Large intestine (tissue), 3 donors: ENCODE measurements around the gene REV3L. TPM values are rescaled to one million over a fixed set of nuclear protein-coding genes. Genes with fewer than 3 reads are reported as not detected.
"Not testable (repeated sequence)": the region's sequence is repeated elsewhere in the genome, so short reads cannot be mapped to it uniquely, and the experiment has no call there.

ENCODE experiments used
- DNase-seq, 2 donors: peaks; one replicate each; pipeline versions ENCODE4 v3.0.0 to v3.0.0-alpha.2; 2013
- H3K27ac ChIP-seq: one replicate; pipeline ENCODE4 v1.5.1; 2013; ENCODE audit warnings: low read length
- H3K27me3 ChIP-seq: 2 replicates; pipeline ENCODE4 v1.6.1; 2013; ENCODE audit warnings: low read length; ENCODE audit not compliant: control insufficient read depth, insufficient read depth
- H3K36me3 ChIP-seq: 2 replicates; pipeline ENCODE4 v1.6.1; 2013; ENCODE audit warnings: low read length; ENCODE audit not compliant: control insufficient read depth, insufficient read depth
- H3K4me1 ChIP-seq: one replicate; pipeline ENCODE4 v1.6.1; 2013; ENCODE audit warnings: low read length; ENCODE audit not compliant: control insufficient read depth, insufficient read depth
- H3K4me3 ChIP-seq: one replicate; pipeline ENCODE4 v1.5.1; 2013; ENCODE audit warnings: low read length
- H3K9me3 ChIP-seq: one replicate; pipeline ENCODE4 v1.6.1; 2013; ENCODE audit warnings: mild to moderate bottlenecking, low read depth, low read length, moderate library complexity; ENCODE audit not compliant: control insufficient read depth
- WGBS: methylation state at CpG from one replicate; pipeline ENCODE4 v1.1.5; 2013; ENCODE audit warnings: low lambda C conversion rate; ENCODE audit not compliant: insufficient coverage; 5-methylcytosine and 5-hydroxymethylcytosine counted together
- polyA plus RNA-seq: library from polyadenylated mRNA; unstranded; fragments of 120-200 nt; gene quantifications from one replicate; pipeline ENCODE4 v1.2.1, GENCODE V29; 2013

The REV3L gene
- polyA plus RNA-seq, 1 donor = 23.2 TPM

DNA sequence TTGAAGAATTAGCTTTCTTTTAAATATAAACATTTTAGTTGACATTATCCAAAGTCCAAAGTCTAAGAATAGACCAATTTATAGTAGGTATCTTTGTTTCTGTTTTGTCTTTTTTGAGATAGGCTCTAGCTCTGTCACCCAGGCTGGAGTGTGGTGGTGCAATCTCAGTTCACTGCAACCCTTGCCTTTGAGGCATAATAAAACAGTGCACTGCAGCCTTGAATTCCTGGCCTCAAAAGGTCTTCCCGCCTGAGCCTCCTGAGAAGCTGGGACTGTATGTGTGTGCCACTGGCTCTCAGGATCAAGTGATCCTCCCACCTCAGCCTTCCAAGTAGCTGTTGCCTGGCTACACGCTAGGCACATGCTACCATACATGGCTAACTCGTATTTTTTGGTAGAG lies 135.4 kb downstream of the REV3L start:
- Histone ChIP-seq H3K4me3 (no peak overlapping the region), H3K27me3 (no peaks in the 10 kb centered on the region), H3K9me3 (no peaks in the 10 kb centered on the region), H3K27ac (peak overlapping the region; percentile 56), H3K4me1 (peaks cover 15% of the 10 kb centered on the region), H3K36me3 (peaks cover 27% of the 10 kb centered on the region)
- DNase-seq = peak; percentile 69 to 84
- no CpG with 5 or more reads among the region's 3 CpGs for WGBS

DNA sequence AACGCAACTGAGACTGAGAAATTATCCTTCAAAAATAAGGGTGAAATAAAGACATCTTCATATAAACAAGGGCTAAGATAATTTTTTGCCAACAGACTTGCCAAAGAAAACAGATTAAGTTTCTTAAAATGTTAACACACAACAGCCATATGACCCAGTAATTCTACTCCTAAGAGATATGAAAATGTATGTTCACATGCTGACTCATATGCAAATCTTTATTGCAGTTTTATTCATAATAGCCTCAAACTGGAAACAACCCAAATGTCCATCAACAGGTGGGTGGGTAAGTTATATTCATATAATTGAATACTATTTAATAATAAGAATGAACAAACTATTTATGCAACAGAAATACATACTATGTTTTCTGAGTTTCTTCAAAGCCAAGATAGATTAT lies 140.1 kb downstream of the REV3L start:
- H3K9me3 ChIP-seq = no peaks in the 10 kb centered on the region
- H3K27ac ChIP-seq = no peak overlapping the region
- no peaks in the 10 kb centered on the region for H3K27me3 ChIP-seq
- no peak overlapping the region for H3K4me3 ChIP-seq
- WGBS = 100% methylated on average over 1 of the region's 1 CpG
- H3K4me1 ChIP-seq = peaks cover 6% of the 10 kb centered on the region
- no peak for DNase-seq
- peaks cover 16% of the 10 kb centered on the region for H3K36me3 ChIP-seq

- H3K36me3 ChIP-seq = peaks cover 14% of the 10 kb centered on the region
- H3K4me3 ChIP-seq = no peak overlapping the region
- WGBS = 86% methylated on average over 1 of the region's 1 CpG
- no peaks in the 10 kb centered on the region for H3K4me1 ChIP-seq
- H3K27ac ChIP-seq = no peak overlapping the region
- no peak for DNase-seq
- no peaks in the 10 kb centered on the region for H3K27me3 ChIP-seq
- no peaks in the 10 kb centered on the region for H3K9me3 ChIP-seq
Measured at GRCh38 chr6:111339294-111339693, 143.7 kb downstream of the REV3L start.

DNA sequence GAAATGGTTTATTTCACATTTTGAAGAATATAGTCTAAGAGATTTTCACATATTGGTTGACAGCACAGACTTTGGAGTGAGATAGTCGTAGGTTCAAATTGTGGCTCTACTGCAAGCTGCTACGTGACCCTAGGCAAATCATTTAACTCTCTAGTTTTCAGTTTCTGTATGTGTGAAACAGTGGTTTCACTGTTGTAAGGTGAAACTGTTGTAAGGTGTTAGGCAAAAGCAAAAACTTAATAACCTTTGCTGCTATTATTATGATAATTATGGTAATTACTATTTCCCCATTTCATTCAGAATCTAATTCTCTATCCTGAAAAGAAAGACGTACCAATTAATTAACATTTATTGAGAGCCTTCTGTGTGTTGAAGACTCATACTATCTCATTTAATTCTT lies 144.2 kb downstream of the REV3L start:
- no peaks in the 10 kb centered on the region for H3K9me3 ChIP-seq

GRCh38 chr6:111337829-111338236 lies 145.2 kb downstream of the REV3L start:
- peak; percentile 47 to 73 for DNase-seq
- no peaks in the 10 kb centered on the region for H3K27me3 ChIP-seq
- no peaks in the 10 kb centered on the region for H3K9me3 ChIP-seq
- peaks cover 16% of the 10 kb centered on the region for H3K36me3 ChIP-seq
- H3K4me3 ChIP-seq = no peak overlapping the region
- no peaks in the 10 kb centered on the region for H3K4me1 ChIP-seq
- WGBS = 57% methylated on average over 1 of the region's 1 CpG
- H3K27ac ChIP-seq = peak overlapping the region; percentile 72

More for the DNA sequence above, 144.2 kb downstream of the REV3L start:
- H3K4me1 ChIP-seq = no peaks in the 10 kb centered on the region
- no peak overlapping the region for H3K4me3 ChIP-seq
- WGBS = 47% methylated on average over 3 of the region's 3 CpGs
- DNase-seq = peak in 1 of 2 donors; percentile 60
- peaks cover 16% of the 10 kb centered on the region for H3K36me3 ChIP-seq
- H3K27me3 ChIP-seq = no peaks in the 10 kb centered on the region
- H3K27ac ChIP-seq = peak overlapping the region; percentile 72

DNA sequence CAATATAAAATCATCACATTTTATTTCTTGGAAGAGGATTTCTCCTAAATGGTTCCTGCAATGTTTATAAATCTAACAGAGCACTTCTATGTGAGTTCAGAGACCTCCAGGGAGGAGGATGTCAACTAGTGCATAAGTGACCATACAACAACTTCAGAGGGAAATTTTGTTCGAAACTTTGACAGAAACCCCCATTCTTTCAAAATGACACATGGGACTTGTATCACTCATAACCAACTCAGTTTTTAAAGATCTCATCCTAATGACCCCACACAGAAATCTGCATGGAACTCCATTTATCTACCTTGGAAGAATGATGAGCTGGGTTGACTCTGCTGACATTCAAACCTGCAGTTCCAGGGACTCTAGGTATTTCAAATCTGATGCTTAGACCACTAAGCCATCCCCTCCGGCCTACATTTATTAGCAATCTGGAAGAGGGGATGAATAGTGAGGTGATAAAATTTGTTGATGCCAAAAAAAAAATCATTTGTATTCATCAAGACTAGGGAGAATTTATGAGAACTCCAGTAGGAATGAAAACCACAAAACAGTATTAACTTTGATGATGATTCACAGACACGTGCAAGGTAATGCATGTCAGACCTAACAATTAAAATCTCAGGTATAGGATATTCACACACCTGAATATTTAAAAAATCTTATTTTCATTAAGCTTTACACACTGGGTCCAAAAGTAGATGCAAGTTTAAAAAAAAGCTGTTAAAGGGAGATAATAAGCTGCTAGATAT lies 153.0 kb downstream of the REV3L start:
- Histone ChIP-seq H3K27me3 (no peaks in the 10 kb centered on the region), H3K4me3 (no peak overlapping the region), H3K4me1 (no peaks in the 10 kb centered on the region), H3K27ac (no peak overlapping the region), H3K36me3 (peaks cover 32% of the 10 kb centered on the region), H3K9me3 (no peaks in the 10 kb centered on the region)
- no peak for DNase-seq
- WGBS = no CpG with 5 or more reads among the region's 3 CpGs

DNA sequence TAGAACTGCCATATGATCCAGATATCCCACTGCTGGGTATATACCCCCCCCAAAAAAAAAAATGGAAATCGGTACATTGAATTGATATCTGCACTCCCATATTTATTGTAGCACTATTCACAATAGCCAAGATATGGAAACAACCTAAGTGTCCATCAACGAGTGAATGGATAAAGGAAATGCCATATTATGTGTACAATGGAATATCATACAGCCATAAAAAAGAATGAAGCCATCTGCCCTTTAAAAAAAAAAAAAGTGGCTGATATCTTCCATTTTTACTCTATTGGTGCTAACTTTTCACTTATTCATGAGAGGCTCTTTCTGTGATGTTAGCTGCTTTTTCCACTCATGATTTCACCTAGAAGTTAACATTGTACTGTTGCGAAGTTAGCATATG lies 156.5 kb downstream of the REV3L start:
- H3K27me3 ChIP-seq = no peaks in the 10 kb centered on the region
- no peaks in the 10 kb centered on the region for H3K9me3 ChIP-seq
- H3K4me3 ChIP-seq = no peak overlapping the region
- no peak overlapping the region for H3K27ac ChIP-seq
- WGBS = no CpG with 5 or more reads among the region's 3 CpGs
- DNase-seq = no peak
- H3K4me1 ChIP-seq = no peaks in the 10 kb centered on the region
- peaks cover 29% of the 10 kb centered on the region for H3K36me3 ChIP-seq

GRCh38 chr6:111322145-111322544 lies 160.9 kb downstream of the REV3L start:
- no peak overlapping the region for H3K27ac ChIP-seq
- no peak for DNase-seq
- no peaks in the 10 kb centered on the region for H3K9me3 ChIP-seq
- WGBS = no CpG with 5 or more reads among the region's 2 CpGs
- H3K4me1 ChIP-seq = no peaks in the 10 kb centered on the region
- peaks cover 29% of the 10 kb centered on the region for H3K36me3 ChIP-seq
- H3K27me3 ChIP-seq = no peaks in the 10 kb centered on the region
- H3K4me3 ChIP-seq = no peak overlapping the region

DNA sequence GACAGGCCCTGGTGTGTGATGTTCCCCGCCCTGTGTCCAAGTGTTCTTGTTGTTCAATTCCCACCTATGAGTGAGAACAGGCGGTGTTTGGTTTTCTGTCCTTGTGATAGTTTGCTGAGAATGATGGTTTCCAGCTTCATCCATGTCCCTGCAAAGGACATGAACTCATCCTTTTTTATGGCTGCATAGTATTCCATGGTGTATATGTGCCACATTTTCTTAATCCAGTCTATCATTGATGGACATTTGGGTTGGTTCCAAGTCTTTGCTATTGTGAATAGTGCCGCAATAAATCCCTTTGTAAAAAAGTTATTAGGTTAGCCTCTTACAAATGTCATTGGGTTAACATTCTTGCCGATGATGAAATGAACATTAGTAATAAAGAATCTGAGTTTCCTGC lies 175.1 kb downstream of the REV3L start:
- DNase-seq, H3K4me1 ChIP-seq, H3K27me3 ChIP-seq, H3K9me3 ChIP-seq, H3K27ac ChIP-seq, H3K4me3 ChIP-seq: not testable (repeated sequence)
- 100% methylated on average over 1 of the region's 4 CpGs for WGBS
- H3K36me3 ChIP-seq = peaks cover 36% of the 10 kb centered on the region

GRCh38 chr6:111307275-111307858 lies 175.7 kb downstream of the REV3L start:
- Histone ChIP-seq H3K9me3 (no peaks in the 10 kb centered on the region), H3K36me3 (peaks cover 33% of the 10 kb centered on the region), H3K4me1 (peaks cover 6% of the 10 kb centered on the region), H3K4me3 (no peak overlapping the region), H3K27ac (peak overlapping the region; percentile 80), H3K27me3 (no peaks in the 10 kb centered on the region)
- DNase-seq = peak; percentile 83 to 90
- whole genome bisulfite sequencing = no CpG with 5 or more reads among the region's 7 CpGs
